H9 (cell line): ENCODE results near the gene DDX1. TPM values are rescaled to one million over a fixed set of nuclear protein-coding genes. Genes with fewer than 3 reads are reported as not detected.

ENCODE experiments used
- DNase-seq: peaks from one replicate; pipeline ENCODE4 v3.0.0-alpha.2; 2017
- H2AFZ ChIP-seq: one replicate; pipeline ENCODE4 v1.6.1; 2013; ENCODE audit warnings: mild to moderate bottlenecking, low read length, control low read depth, moderate library complexity
- H2AK5ac ChIP-seq: 2 replicates; pipeline ENCODE4 v1.6.1; 2013; ENCODE audit warnings: low read length, control low read depth, mixed read lengths; ENCODE audit not compliant: insufficient read length
- H2BK120ac ChIP-seq: one replicate; pipeline ENCODE4 v1.6.1; 2013; ENCODE audit warnings: low read depth, mild to moderate bottlenecking, low read length, control low read depth, inconsistent platforms; ENCODE audit not compliant: poor library complexity, severe bottlenecking
- H2BK12ac ChIP-seq: 2 replicates; pipeline ENCODE4 v1.6.1; 2013; ENCODE audit warnings: low read length, control low read depth, mixed read lengths, low read depth; ENCODE audit not compliant: insufficient read length
- H2BK15ac ChIP-seq: 2 replicates; pipeline ENCODE4 v1.6.1; 2013; ENCODE audit warnings: low read depth, low read length, control low read depth
- H2BK20ac ChIP-seq: one replicate; pipeline ENCODE4 v1.6.1; 2013; ENCODE audit warnings: low read depth, mild to moderate bottlenecking, low read length, control low read depth, inconsistent platforms; ENCODE audit not compliant: poor library complexity, severe bottlenecking
- H2BK5ac ChIP-seq: 2 replicates; pipeline ENCODE4 v1.6.1; 2013; ENCODE audit warnings: low read length, control low read depth, mixed read lengths; ENCODE audit not compliant: insufficient read length
- H3K14ac ChIP-seq: 2 replicates; pipeline ENCODE4 v1.6.1; 2013; ENCODE audit warnings: low read length, control low read depth; ENCODE audit not compliant: insufficient read depth
- H3K18ac ChIP-seq: 2 replicates; pipeline ENCODE4 v1.6.1; 2013; ENCODE audit warnings: low read depth, mild to moderate bottlenecking, mixed read lengths, low read length, control low read depth; ENCODE audit not compliant: insufficient read length
- H3K23ac ChIP-seq: 2 replicates; pipeline ENCODE4 v1.6.1; 2013; ENCODE audit warnings: low read length, control low read depth, mixed read lengths, low read depth; ENCODE audit not compliant: insufficient read length
- H3K23me2 ChIP-seq: 2 replicates; pipeline ENCODE4 v1.6.1; 2013; ENCODE audit warnings: low read depth, mild to moderate bottlenecking, mixed read lengths, low read length, control low read depth; ENCODE audit not compliant: insufficient read length, poor library complexity, severe bottlenecking
- H3K27ac ChIP-seq: 2 replicates; pipeline ENCODE4 v1.5.1; 2013; ENCODE audit warnings: low read length, control low read depth, mixed read lengths, low read depth; ENCODE audit not compliant: insufficient read length
- H3K27me3 ChIP-seq: 2 replicates; pipeline ENCODE4 v1.6.1; 2013; ENCODE audit warnings: low read length, control low read depth, inconsistent platforms; ENCODE audit not compliant: insufficient read depth
- H3K4ac ChIP-seq: 2 replicates; pipeline ENCODE4 v1.6.1; 2013; ENCODE audit warnings: low read depth, mild to moderate bottlenecking, control low read depth, inconsistent platforms, low read length, moderate library complexity
- H3K4me1 ChIP-seq: 2 replicates; pipeline ENCODE4 v1.6.1; 2013; ENCODE audit warnings: low read length, control low read depth, inconsistent platforms; ENCODE audit not compliant: insufficient read depth
- H3K4me2 ChIP-seq: 2 replicates; pipeline ENCODE4 v1.6.1; 2013; ENCODE audit warnings: low read length, control low read depth, mixed read lengths; ENCODE audit not compliant: insufficient read length, insufficient read depth
- H3K56ac ChIP-seq: 2 replicates; pipeline ENCODE4 v1.6.1; 2013; ENCODE audit warnings: low read depth, mild to moderate bottlenecking, mixed read lengths, low read length, control low read depth; ENCODE audit not compliant: insufficient read length
- H3K79me1 ChIP-seq: 2 replicates; pipeline ENCODE4 v1.6.1; 2013; ENCODE audit warnings: low read depth, mild to moderate bottlenecking, moderate library complexity, low read length, control low read depth, inconsistent platforms; ENCODE audit not compliant: insufficient read depth, poor library complexity, severe bottlenecking
- H3K79me2 ChIP-seq: 2 replicates; pipeline ENCODE4 v1.6.1; 2013; ENCODE audit warnings: low read length, control low read depth, inconsistent platforms; ENCODE audit not compliant: insufficient read depth
- H3K9ac ChIP-seq: 2 replicates; pipeline ENCODE4 v1.6.1; 2013; ENCODE audit warnings: low read length, control low read depth, mixed read lengths; ENCODE audit not compliant: insufficient read length; ENCODE audit errors: extremely low read depth
- H3K9me3 ChIP-seq: one replicate; pipeline ENCODE4 v1.6.1; 2013; ENCODE audit warnings: low read depth, low read length, inconsistent platforms; ENCODE audit not compliant: control insufficient read depth
- H3T11ph ChIP-seq: one replicate; pipeline ENCODE4 v1.6.1; 2013; ENCODE audit warnings: mild to moderate bottlenecking, low read length, control low read depth, inconsistent platforms
- H4K20me1 ChIP-seq: one replicate; pipeline ENCODE4 v1.6.1; 2013; ENCODE audit not compliant: control insufficient read depth, insufficient read length, insufficient read depth
- H4K5ac ChIP-seq: 2 replicates; pipeline ENCODE4 v1.6.1; 2013; ENCODE audit warnings: low read depth, mild to moderate bottlenecking, mixed read lengths, low read length, control low read depth; ENCODE audit not compliant: insufficient read length
- H4K8ac ChIP-seq: replicated peaks from 2 replicates; pipeline ENCODE4 v1.6.1; 2013; ENCODE audit warnings: low read length, control low read depth, mixed read lengths, low read depth; ENCODE audit not compliant: insufficient read length
- H4K91ac ChIP-seq: 2 replicates; pipeline ENCODE4 v1.6.1; 2013; ENCODE audit warnings: low read depth, mild to moderate bottlenecking, moderate library complexity, mixed read lengths, low read length, control low read depth; ENCODE audit not compliant: insufficient read length
- H3K27ac Mint-ChIP-seq, 3 experiments: 2 replicates in 2 of 3; 3 replicates in 1 of 3; pipeline ENCODE4 v1.8.0; 2020 to 2021; ENCODE audit warnings: mixed read lengths in 3 of 3, mild to moderate bottlenecking in 1 of 3, moderate library complexity in 1 of 3
- H3K27me3 Mint-ChIP-seq: 2 replicates; pipeline ENCODE4 v1.8.0; 2021; ENCODE audit warnings: low read depth, mild to moderate bottlenecking, moderate library complexity, mixed read lengths
- H3K36me3 Mint-ChIP-seq, 3 experiments: 2 replicates in 2 of 3; 3 replicates in 1 of 3; pipeline ENCODE4 v1.8.0; 2020 to 2021; ENCODE audit warnings: low read depth in 3 of 3, mixed read lengths in 3 of 3; ENCODE audit not compliant: insufficient read depth in 1 of 3
- H3K4me1 Mint-ChIP-seq, 2 experiments: 2 replicates each; pipeline ENCODE4 v1.8.0; 2020; ENCODE audit warnings: mixed read lengths in 2 of 2
- H3K4me3 Mint-ChIP-seq, 2 experiments: 2 replicates in 1 of 2; 3 replicates in 1 of 2; pipeline ENCODE4 v1.8.0; 2020 to 2021; ENCODE audit warnings: mild to moderate bottlenecking in 2 of 2, mixed read lengths in 2 of 2, moderate library complexity in 1 of 2
- H3K9me3 Mint-ChIP-seq, 2 experiments: 2 replicates in 1 of 2; 3 replicates in 1 of 2; pipeline ENCODE4 v1.8.0; 2020; ENCODE audit warnings: mild to moderate bottlenecking in 2 of 2, mixed read lengths in 2 of 2, moderate library complexity in 1 of 2
- CTCF ChIP-seq: fragments of 200-600 bp; sonication (generic); conservative IDR thresholded peaks from 3 replicates; pipeline ENCODE4 v1.8.0; 2021; ENCODE audit warnings: antibody characterized with exemption, mild to moderate bottlenecking
- WGBS: extraction: QIAGEN DNeasy Blood & Tissue Kit; methylation state at CpG from one replicate; pipeline ENCODE4 v1.1.7; 2013; ENCODE audit warnings: missing lambda C conversion rate, low lambda C conversion rate, mixed read lengths; ENCODE audit not compliant: insufficient read length; ENCODE audit errors: extremely low coverage; 5-methylcytosine and 5-hydroxymethylcytosine counted together
- total RNA-seq: library from RNA; stranded (reverse); gene quantifications from 2 replicates; pipeline ENCODE4 v1.2.1, GENCODE V29; 2021

The DDX1 gene
- total RNA-seq, 1 experiment from 2014 or later, result 120 TPM

GRCh38 chr2:15633043-15633970 lies 41.6 kb downstream of the DDX1 start:
- Histone ChIP-seq H2BK120ac (no peak overlapping the region), H4K8ac (no peak overlapping the region), H3K56ac (no peak overlapping the region), H3K79me1 (no peaks in the 10 kb centered on the region), H3K23ac (no peak overlapping the region), H2BK20ac (no peak overlapping the region), H4K5ac (no peak overlapping the region), H3K23me2 (no peaks in the 10 kb centered on the region), H3K14ac (no peak overlapping the region), H3K79me2 (no peaks in the 10 kb centered on the region), H3K4me2 (no peak overlapping the region), H4K91ac (no peak overlapping the region), H3K9me3 (no peaks in the 10 kb centered on the region), H3K18ac (no peak overlapping the region), H3K27ac (no peak overlapping the region), H2BK12ac (no peak overlapping the region), H2BK5ac (no peak overlapping the region), H2AFZ (no peak overlapping the region), H3T11ph (no peak overlapping the region), H3K4me1 (no peaks in the 10 kb centered on the region), H3K4ac (no peak overlapping the region), H4K20me1 (no peaks in the 10 kb centered on the region), H3K27me3 (no peaks in the 10 kb centered on the region), H2AK5ac (no peak overlapping the region), H3K9ac (no peak overlapping the region), H2BK15ac (no peak overlapping the region)
- H3K4me3 Mint-ChIP-seq, result no peak overlapping the region
- TF ChIP-seq CTCF, result no peak
- no CpG with 5 or more reads among the region's 4 CpGs for WGBS
- no peak overlapping the region; a peak in 1 of 7 replicates for H3K27ac Mint-ChIP-seq
- DNase-seq, result no peak
- H3K27me3 Mint-ChIP-seq, result no peaks in the 10 kb centered on the region
- peaks cover 19 to 70% (median 61%) of the 10 kb centered on the region in 3 experiments; a peak in 6 of 7 replicates for H3K36me3 Mint-ChIP-seq
- H3K4me1 Mint-ChIP-seq, result peaks cover 4 to 9% of the 10 kb centered on the region in 2 experiments
- H3K9me3 Mint-ChIP-seq, result no peaks in the 10 kb centered on the region
